Measurements from ENCODE around the gene ATOH8.

The ATOH8 gene, protein sequence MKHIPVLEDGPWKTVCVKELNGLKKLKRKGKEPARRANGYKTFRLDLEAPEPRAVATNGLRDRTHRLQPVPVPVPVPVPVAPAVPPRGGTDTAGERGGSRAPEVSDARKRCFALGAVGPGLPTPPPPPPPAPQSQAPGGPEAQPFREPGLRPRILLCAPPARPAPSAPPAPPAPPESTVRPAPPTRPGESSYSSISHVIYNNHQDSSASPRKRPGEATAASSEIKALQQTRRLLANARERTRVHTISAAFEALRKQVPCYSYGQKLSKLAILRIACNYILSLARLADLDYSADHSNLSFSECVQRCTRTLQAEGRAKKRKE

DNA sequence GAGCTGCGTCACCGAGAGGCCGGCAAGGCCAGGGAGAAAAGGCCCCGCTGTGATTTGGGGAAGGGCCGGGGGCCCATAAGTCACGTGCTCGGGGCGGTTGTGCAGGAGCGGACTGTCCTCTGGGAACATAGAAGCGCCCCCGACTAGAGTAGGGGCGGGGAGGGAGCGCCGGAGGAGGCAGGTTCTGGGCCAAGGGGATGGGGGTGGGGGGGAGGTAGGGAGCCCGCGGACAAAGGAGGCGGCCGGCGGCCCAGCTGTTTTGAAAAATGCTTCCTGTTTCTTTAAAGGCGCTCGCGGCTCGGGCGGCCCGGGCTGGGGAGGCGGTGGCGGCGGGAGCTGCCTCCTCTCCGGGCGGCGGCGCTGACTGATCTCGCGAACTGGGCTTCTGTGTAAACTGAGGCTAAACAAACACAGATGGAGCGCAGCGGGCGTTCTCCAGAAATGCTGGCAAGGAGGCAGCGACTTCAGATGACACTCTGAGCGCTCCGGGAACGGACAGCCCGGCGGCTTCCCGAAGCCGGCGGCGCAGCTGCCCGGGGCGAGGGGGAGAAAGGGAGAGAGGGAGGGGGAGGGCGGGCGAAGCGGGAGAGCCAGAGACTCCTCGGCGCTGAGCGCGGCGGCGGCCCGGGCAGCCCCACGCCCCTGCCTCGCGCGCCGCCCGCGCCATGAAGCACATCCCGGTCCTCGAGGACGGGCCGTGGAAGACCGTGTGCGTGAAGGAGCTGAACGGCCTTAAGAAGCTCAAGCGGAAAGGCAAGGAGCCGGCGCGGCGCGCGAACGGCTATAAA, at the start of gene ATOH8:
ATOH8 (plus strand) TSS at position 467 of the 788 bp plus-strand sequence; CDS start at position 666, 199 bp downstream.
- H3K27me3 ChIP-seq (replicated peaks) = peaks cover 5% of the 10 kb centered on the region
- TF ChIP-seq, protein P1, sequence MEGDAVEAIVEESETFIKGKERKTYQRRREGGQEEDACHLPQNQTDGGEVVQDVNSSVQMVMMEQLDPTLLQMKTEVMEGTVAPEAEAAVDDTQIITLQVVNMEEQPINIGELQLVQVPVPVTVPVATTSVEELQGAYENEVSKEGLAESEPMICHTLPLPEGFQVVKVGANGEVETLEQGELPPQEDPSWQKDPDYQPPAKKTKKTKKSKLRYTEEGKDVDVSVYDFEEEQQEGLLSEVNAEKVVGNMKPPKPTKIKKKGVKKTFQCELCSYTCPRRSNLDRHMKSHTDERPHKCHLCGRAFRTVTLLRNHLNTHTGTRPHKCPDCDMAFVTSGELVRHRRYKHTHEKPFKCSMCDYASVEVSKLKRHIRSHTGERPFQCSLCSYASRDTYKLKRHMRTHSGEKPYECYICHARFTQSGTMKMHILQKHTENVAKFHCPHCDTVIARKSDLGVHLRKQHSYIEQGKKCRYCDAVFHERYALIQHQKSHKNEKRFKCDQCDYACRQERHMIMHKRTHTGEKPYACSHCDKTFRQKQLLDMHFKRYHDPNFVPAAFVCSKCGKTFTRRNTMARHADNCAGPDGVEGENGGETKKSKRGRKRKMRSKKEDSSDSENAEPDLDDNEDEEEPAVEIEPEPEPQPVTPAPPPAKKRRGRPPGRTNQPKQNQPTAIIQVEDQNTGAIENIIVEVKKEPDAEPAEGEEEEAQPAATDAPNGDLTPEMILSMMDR (IDR thresholded peaks at IDR 0.05; ENCODE audit: low read depth, low read length, missing control alignments) = no peak
- no peaks in the 10 kb centered on the region for H3K36me3 ChIP-seq (replicated peaks)
- in situ Hi-C loops (cut with HindIII; ENCODE audit: low pct_ligation_motif_present, low sequenced_read_pairs) = no loop called here
- peak within 1 kb of the TSS; percentile 62 for H3K4me3 ChIP-seq (ENCODE audit: low read depth, low read length)
- peak; percentile 32 for DNase-seq
- no peak within 1 kb of the TSS for H3K27ac ChIP-seq

- Histone ChIP-seq H3K36me3 (replicated peaks) (no peaks in the 10 kb centered on the region), H3K4me3 (ENCODE audit: low read depth, low read length) (no peak overlapping the region), H3K27me3 (replicated peaks) (no peaks in the 10 kb centered on the region), H3K27ac (no peak overlapping the region)
- TF ChIP-seq, protein P1 (IDR thresholded peaks at IDR 0.05; ENCODE audit: low read depth, low read length, missing control alignments) = no peak
- in situ Hi-C loops (cut with HindIII; ENCODE audit: low pct_ligation_motif_present, low sequenced_read_pairs) = loop anchor here (25.0 kb wide), 1 partner anchor 108 kb away; no protein-coding TSS in a partner anchor
- DNase-seq = no peak
Observed at GRCh38 chr2:85704038-85704437, 49.8 kb upstream of the ATOH8 start.

GRCh38 chr2:85704800-85705679, 48.8 kb upstream of the ATOH8 start:
- TF ChIP-seq, protein P1 (IDR thresholded peaks at IDR 0.05; ENCODE audit: low read depth, low read length, missing control alignments) = no peak
- no peak for DNase-seq
- in situ Hi-C loops (cut with HindIII; ENCODE audit: low pct_ligation_motif_present, low sequenced_read_pairs) = loop anchor here (25.0 kb wide), 1 partner anchor 107 kb away; no protein-coding TSS in a partner anchor
- Histone ChIP-seq H3K27ac (peak overlapping the region; percentile 45), H3K36me3 (replicated peaks) (no peaks in the 10 kb centered on the region), H3K27me3 (replicated peaks) (no peaks in the 10 kb centered on the region), H3K4me3 (ENCODE audit: low read depth, low read length) (no peak overlapping the region)

DNA sequence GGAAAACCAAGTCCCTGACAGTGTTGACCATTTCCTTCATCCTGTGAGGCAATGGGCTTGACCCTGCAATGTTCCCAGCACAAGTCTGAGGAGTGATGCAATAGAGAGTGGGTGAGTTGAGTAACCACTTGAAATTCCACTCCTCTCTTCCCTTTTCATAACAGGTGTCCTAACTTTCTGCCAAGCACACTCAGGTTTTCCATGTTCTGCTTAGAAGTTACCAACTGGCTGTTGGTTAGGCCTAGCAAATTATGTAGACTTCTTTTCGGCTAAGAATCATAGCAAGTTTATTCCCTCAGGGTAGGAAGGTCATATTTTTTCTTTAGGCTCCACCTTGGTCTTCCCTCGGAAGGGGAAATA, 48.1 kb upstream of the ATOH8 start:
- TF ChIP-seq, protein P1 (IDR thresholded peaks at IDR 0.05; ENCODE audit: low read depth, low read length, missing control alignments) = no peak
- H3K27me3 ChIP-seq (replicated peaks) = no peaks in the 10 kb centered on the region
- H3K4me3 ChIP-seq (ENCODE audit: low read depth, low read length) = no peak overlapping the region
- DNase-seq = peak; percentile 81
- in situ Hi-C loops (cut with HindIII; ENCODE audit: low pct_ligation_motif_present, low sequenced_read_pairs) = loop anchor here (25.0 kb wide), 1 partner anchor 107 kb away; no protein-coding TSS in a partner anchor
- no peaks in the 10 kb centered on the region for H3K36me3 ChIP-seq (replicated peaks)
- peak overlapping the region; percentile 45 for H3K27ac ChIP-seq

GRCh38 chr2:85706063-85706462, 47.7 kb upstream of the ATOH8 start:
- Histone ChIP-seq H3K4me3 (ENCODE audit: low read depth, low read length) (no peak overlapping the region), H3K36me3 (replicated peaks) (no peaks in the 10 kb centered on the region), H3K27ac (no peak overlapping the region), H3K27me3 (replicated peaks) (no peaks in the 10 kb centered on the region)
- in situ Hi-C loops (cut with HindIII; ENCODE audit: low pct_ligation_motif_present, low sequenced_read_pairs) = loop anchor here (25.0 kb wide), 1 partner anchor 106 kb away; no protein-coding TSS in a partner anchor
- TF ChIP-seq, protein P1 (IDR thresholded peaks at IDR 0.05; ENCODE audit: low read depth, low read length, missing control alignments) = no peak
- no peak for DNase-seq
